Ishikawa (cell line): ENCODE measurements around the gene SRRM5.

Source experiments
- CEBPB ChIP-seq: IDR thresholded peaks from 2 replicates; pipeline ENCODE4 v1.6.1; 2012
- EGR1 ChIP-seq: IDR thresholded peaks from 2 replicates; pipeline ENCODE4 v1.6.1; 2012
- EP300 ChIP-seq: IDR thresholded peaks from 2 replicates; pipeline ENCODE4 v1.6.1; 2012; ENCODE audit warnings: borderline replicate concordance
- RAD21 ChIP-seq: IDR thresholded peaks from 2 replicates; pipeline ENCODE4 v1.6.1; 2012; ENCODE audit warnings: low read depth
- TAF1 ChIP-seq: IDR thresholded peaks from 2 replicates; pipeline ENCODE4 v1.6.1; 2012; ENCODE audit warnings: low read depth, mild to moderate bottlenecking
- TEAD4 ChIP-seq: IDR thresholded peaks from 2 replicates; pipeline ENCODE4 v1.6.1; 2012
- YY1 ChIP-seq: IDR thresholded peaks from 2 replicates; pipeline ENCODE4 v1.6.1; 2012; ENCODE audit warnings: low read depth
- ZBTB7A ChIP-seq: IDR thresholded peaks from 2 replicates; pipeline ENCODE4 v1.6.1; 2012; ENCODE audit warnings: low read depth
- TF ChIP-seq, protein P1 (sequence below): IDR thresholded peaks from 2 replicates; pipeline ENCODE4 v1.6.1; 2012; ENCODE audit warnings: low read depth, mild to moderate bottlenecking
- TF ChIP-seq, protein P2 (sequence below): IDR thresholded peaks from 2 replicates; pipeline ENCODE4 v1.6.1; 2012

GRCh38 chr19:43620061-43621001 lies 8.4 kb downstream of the SRRM5 start:
- TF ChIP-seq CEBPB (no peak), TAF1 (no peak), EP300 (no peak), YY1 (no peak), RAD21 (no peak), EGR1 (no peak), TEAD4 (no peak), ZBTB7A (no peak)
- TF ChIP-seq, protein P1, sequence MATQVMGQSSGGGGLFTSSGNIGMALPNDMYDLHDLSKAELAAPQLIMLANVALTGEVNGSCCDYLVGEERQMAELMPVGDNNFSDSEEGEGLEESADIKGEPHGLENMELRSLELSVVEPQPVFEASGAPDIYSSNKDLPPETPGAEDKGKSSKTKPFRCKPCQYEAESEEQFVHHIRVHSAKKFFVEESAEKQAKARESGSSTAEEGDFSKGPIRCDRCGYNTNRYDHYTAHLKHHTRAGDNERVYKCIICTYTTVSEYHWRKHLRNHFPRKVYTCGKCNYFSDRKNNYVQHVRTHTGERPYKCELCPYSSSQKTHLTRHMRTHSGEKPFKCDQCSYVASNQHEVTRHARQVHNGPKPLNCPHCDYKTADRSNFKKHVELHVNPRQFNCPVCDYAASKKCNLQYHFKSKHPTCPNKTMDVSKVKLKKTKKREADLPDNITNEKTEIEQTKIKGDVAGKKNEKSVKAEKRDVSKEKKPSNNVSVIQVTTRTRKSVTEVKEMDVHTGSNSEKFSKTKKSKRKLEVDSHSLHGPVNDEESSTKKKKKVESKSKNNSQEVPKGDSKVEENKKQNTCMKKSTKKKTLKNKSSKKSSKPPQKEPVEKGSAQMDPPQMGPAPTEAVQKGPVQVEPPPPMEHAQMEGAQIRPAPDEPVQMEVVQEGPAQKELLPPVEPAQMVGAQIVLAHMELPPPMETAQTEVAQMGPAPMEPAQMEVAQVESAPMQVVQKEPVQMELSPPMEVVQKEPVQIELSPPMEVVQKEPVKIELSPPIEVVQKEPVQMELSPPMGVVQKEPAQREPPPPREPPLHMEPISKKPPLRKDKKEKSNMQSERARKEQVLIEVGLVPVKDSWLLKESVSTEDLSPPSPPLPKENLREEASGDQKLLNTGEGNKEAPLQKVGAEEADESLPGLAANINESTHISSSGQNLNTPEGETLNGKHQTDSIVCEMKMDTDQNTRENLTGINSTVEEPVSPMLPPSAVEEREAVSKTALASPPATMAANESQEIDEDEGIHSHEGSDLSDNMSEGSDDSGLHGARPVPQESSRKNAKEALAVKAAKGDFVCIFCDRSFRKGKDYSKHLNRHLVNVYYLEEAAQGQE: no peak
- TF ChIP-seq, protein P2, sequence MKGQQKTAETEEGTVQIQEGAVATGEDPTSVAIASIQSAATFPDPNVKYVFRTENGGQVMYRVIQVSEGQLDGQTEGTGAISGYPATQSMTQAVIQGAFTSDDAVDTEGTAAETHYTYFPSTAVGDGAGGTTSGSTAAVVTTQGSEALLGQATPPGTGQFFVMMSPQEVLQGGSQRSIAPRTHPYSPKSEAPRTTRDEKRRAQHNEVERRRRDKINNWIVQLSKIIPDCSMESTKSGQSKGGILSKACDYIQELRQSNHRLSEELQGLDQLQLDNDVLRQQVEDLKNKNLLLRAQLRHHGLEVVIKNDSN: no peak
